Measurements from ENCODE around the gene TXNRD2.

Gene TXNRD2

DNA sequence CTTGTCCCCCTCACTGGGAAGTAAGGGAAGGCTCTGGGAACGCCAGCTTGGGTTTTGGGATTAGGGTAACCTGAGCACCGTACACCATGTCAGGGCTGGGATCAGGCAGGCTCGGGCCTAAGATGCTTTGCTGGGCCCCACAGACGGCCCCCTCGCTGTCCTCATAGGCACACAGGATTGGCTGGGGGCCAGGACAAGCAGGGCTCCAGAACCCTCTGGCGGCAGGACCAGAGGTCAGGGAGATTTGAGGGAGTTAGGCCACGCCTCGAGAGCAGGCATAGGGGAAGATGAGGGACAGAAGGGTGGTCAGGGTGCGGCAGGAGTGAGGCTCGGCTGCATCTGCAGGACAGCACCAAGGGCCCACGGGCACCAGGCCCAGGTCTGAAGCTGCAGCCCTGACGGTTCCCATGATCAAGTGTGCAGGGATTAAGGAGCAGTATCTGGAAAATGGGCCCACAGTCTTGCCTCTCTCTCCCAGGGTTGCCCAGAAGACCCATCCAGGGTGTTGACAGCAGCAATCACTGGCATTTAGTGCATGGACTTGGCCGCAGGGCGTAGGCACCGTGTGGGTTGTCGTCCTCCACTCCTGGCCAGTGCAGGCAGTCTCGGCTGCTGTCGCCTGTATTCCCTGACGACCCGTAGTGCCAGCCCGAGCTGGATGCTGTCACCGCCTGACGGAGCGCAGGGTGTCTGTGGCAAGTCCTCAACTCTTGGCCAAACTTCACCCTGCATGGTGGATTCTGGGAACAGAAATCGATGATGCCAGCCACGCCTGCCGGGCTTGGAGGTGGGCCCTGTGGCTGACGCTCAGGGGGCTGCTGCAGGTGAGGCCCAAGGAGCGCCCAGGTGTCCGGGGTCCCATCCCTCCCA is 71.2 kb downstream of the TXNRD2 start:
- peak overlapping the region; percentile 17 for H3K27ac Mint-ChIP-seq
- no peaks in the 10 kb centered on the region for H3K4me1 Mint-ChIP-seq
- H3K9me3 Mint-ChIP-seq, result no peaks in the 10 kb centered on the region
- ATAC-seq (no peak), DNase-seq (ENCODE audit: low spot score in 2 of 2) (no peak)
- no peak overlapping the region for H3K4me3 Mint-ChIP-seq
- H3K36me3 Mint-ChIP-seq, result no peaks in the 10 kb centered on the region

- H3K9me3 Mint-ChIP-seq, result no peaks in the 10 kb centered on the region
- no peaks in the 10 kb centered on the region for H3K4me1 Mint-ChIP-seq
- peak overlapping the region; percentile 17 for H3K27ac Mint-ChIP-seq
- ATAC-seq (no peak), DNase-seq (ENCODE audit: low spot score in 2 of 2) (no peak)
- no peak overlapping the region for H3K4me3 Mint-ChIP-seq
- no peaks in the 10 kb centered on the region for H3K36me3 Mint-ChIP-seq
These were observed 72.0 kb downstream of the TXNRD2 start for GRCh38 chr22:19869497-19870152.

DNA sequence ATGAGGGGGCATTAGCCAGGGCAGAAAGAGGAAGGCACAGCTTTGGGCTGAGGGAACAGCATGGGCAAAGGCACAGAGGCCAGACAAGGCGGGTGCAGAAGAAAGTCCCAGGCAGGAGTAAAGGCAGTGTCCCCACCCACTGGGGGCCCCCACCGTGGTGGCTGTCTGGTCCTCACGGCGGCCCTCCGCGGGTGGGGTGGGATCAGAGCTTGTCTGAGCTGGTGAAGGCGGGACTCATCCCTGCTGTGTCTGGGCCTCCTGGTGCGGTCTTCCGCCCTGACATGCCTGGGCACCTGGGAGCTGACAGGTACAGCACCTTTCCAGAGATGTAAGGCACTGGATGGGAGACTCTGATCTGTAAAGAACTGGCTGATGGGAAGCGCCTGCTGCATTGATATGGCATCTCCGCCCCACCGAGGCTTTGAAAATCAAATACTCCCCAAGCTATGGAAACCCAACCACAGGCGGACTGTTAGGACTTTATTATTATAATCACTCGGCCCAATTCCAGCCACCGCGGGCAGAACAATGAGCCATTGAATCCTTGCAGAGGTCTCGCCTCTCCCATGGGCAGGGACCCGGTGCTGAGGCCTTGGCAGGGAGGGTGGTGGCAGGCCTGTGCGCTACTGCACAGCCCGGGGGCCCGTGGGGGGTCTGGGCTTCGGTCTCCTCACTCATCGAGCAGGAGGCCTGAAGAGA is 72.7 kb downstream of the TXNRD2 start:
- ATAC-seq (no peak), DNase-seq (ENCODE audit: low spot score in 2 of 2) (no peak)
- no peak overlapping the region for H3K4me3 Mint-ChIP-seq
- H3K4me1 Mint-ChIP-seq, result no peaks in the 10 kb centered on the region
- H3K9me3 Mint-ChIP-seq, result no peaks in the 10 kb centered on the region
- H3K27ac Mint-ChIP-seq, result peak overlapping the region; percentile 35
- no peaks in the 10 kb centered on the region for H3K36me3 Mint-ChIP-seq

GRCh38 chr22:19868333-19868732 is 73.3 kb downstream of the TXNRD2 start:
- DNase-seq (ENCODE audit: low spot score in 2 of 2) (no peak), ATAC-seq (no peak)
- H3K27ac Mint-ChIP-seq, result peak overlapping the region; percentile 35
- H3K9me3 Mint-ChIP-seq, result no peaks in the 10 kb centered on the region
- H3K4me1 Mint-ChIP-seq, result no peaks in the 10 kb centered on the region
- no peaks in the 10 kb centered on the region for H3K36me3 Mint-ChIP-seq
- H3K4me3 Mint-ChIP-seq, result no peak overlapping the region

DNA sequence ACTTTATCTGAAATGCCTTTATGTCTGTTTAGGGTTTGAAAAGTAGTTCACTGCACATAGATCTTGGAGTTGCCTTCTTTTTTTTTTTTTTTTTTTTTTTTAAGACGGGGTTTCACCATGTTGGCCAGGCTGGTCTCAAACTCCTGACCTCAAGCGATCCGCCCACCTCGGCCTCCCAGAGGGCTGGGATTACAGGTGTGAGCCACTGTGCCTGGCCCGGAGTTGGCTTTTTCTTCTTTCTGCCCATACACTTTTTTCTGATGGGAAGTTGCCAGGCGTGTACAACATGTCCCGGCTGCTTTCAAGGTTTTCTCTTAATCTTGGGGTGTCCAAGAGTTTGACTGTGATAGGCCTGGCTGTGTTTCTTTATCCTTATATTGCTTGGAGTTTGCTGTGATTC is 74.0 kb downstream of the TXNRD2 start:
- no peak for DNase-seq (ENCODE audit: low spot score in 2 of 2)
- ATAC-seq, result no peak
- H3K4me1 Mint-ChIP-seq, result no peaks in the 10 kb centered on the region
- H3K4me3 Mint-ChIP-seq, result no peak overlapping the region
- H3K36me3 Mint-ChIP-seq, result no peaks in the 10 kb centered on the region
- H3K27ac Mint-ChIP-seq, result peak overlapping the region; percentile 35
- H3K9me3 Mint-ChIP-seq, result no peaks in the 10 kb centered on the region

DNA sequence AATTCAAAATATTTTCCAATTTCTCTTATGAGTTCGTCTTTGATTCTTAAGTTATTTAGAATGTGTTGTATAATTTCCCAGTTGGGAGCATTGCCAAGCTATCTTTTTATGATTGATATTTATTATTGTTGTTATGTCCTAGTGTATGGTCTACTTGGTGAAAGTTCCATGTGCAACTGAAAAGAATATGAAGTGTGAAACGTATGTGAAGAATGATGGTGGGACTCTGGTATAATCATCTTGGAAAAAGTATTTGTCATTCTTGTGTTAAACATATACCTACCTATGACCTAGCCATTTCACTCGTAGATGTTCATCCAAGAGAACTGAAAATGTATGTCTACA is 75.0 kb downstream of the TXNRD2 start:
- no peaks in the 10 kb centered on the region for H3K36me3 Mint-ChIP-seq
- no peaks in the 10 kb centered on the region for H3K9me3 Mint-ChIP-seq
- H3K4me3 Mint-ChIP-seq, result no peak overlapping the region
- no peak for DNase-seq (ENCODE audit: low spot score in 2 of 2)
- H3K27ac Mint-ChIP-seq, result no peak overlapping the region
- ATAC-seq, result no peak
- H3K4me1 Mint-ChIP-seq, result no peaks in the 10 kb centered on the region

DNA sequence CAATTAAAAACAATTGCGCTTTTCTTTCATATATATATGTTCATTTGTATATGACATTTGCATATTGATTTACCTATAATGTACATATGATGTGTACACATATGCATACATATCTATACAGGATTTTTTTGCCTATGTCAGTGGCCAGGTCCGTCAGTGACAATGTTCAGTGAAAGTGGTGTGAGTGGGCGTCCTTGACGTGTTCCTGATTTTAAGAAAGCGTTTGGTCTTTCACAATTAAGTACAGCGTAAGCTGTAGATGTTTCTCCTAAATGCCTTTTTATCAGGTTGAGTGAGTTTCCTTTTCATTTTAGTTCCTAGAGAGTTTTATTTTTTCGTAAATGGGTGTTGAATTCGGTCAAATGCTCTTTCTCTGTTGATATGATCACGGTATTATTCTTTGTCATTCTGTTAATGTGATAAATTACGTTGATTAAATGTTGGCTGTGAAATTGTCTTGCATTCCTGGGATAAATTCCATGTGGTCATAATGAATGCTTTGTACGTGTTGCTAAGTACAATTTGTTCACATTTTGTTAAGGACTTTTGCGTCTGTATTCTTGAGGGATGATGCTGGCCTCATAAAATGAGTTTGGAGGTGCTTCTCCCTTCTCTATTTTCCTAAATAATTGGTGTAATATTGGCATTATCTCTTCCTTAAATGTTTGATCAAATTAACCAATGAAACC is 76.3 kb downstream of the TXNRD2 start:
- ATAC-seq (no peak), DNase-seq (ENCODE audit: low spot score in 2 of 2) (no peak)
- Mint-ChIP-seq H3K9me3 (no peaks in the 10 kb centered on the region), H3K27ac (no peak overlapping the region), H3K4me1 (no peaks in the 10 kb centered on the region), H3K4me3 (no peak overlapping the region), H3K36me3 (no peaks in the 10 kb centered on the region)

GRCh38 chr22:19864538-19865106 is 77.0 kb downstream of the TXNRD2 start:
- Mint-ChIP-seq H3K36me3 (no peaks in the 10 kb centered on the region), H3K27ac (no peak overlapping the region), H3K4me1 (no peaks in the 10 kb centered on the region), H3K9me3 (no peaks in the 10 kb centered on the region), H3K4me3 (no peak overlapping the region)
- DNase-seq (ENCODE audit: low spot score in 2 of 2) (no peak), ATAC-seq (no peak)

GRCh38 chr22:19863571-19863970 is 78.0 kb downstream of the TXNRD2 start:
- H3K9me3 Mint-ChIP-seq, result no peaks in the 10 kb centered on the region
- H3K27ac Mint-ChIP-seq, result peak overlapping the region; percentile 33
- H3K36me3 Mint-ChIP-seq, result no peaks in the 10 kb centered on the region
- no peak for ATAC-seq
- no peak overlapping the region for H3K4me3 Mint-ChIP-seq
- H3K4me1 Mint-ChIP-seq, result no peaks in the 10 kb centered on the region
- DNase-seq (ENCODE audit: low spot score in 2 of 2), result no peak

DNA sequence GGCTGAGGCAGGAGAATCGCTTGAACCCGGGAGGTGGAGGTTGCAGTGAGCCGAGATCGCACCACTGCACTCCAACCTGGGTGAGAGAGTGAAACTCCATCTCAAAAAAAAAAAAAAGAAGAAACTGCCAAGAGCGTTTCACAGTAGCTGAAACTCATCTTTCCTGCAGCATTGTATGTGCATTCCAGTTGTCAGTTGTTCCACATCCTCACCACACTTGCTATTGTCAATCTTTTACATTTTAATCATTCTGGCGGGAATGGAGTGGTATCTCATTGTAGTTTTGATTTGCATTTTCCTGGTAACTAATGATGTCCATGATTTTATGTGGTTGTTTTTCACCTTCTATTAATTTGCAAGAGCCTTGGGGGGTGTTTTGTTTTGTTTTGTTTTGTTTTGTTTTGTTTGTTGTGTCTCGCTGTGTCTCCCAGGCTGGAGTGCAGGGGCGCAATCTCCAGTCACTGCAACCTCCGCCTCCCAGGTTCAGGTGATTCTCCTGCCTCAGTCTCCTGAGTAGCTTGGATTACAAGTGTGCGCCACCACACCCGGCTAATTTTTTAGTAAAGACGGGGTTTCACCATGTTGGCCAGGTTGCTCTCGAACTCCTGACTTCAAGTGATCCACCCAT is 78.9 kb downstream of the TXNRD2 start:
- H3K27ac Mint-ChIP-seq, result peak overlapping the region; percentile 33
- H3K4me3 Mint-ChIP-seq, result no peak overlapping the region
- H3K4me1 Mint-ChIP-seq, result peaks cover 3% of the 10 kb centered on the region
- DNase-seq (ENCODE audit: low spot score in 2 of 2) (no peak), ATAC-seq (no peak)
- no peaks in the 10 kb centered on the region for H3K9me3 Mint-ChIP-seq
- H3K36me3 Mint-ChIP-seq, result no peaks in the 10 kb centered on the region

DNA sequence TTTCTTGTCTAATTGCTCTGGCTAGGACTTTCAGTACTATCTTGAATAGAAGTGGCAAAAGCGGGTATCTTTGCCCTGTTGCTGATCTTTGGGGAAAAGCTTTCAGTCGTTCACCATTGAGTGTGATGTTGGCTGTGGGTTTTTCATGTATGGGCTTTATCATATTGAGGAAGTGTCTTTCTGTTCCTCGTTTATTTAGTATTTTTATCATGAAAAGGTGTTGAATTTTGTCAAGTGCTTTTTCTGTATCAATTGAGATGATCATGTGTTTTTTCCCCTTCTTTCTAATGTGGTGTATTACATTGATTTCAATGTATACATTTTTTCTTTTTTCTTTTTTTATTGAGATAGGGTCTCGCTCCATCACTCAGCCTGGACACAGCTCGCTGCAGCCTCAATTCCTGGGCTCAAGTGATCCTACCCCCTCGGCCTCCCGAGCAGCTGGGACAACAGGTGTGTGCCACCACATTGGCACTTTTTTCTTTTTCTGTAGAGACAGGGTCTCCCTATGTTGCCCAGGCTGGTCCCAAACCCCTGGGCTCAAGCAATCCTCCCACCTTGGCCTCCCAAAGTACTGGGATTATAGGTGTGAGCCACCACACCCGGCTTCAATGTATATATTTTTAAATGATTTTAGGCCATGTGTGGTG is 81.6 kb downstream of the TXNRD2 start:
- no peak overlapping the region for H3K4me3 Mint-ChIP-seq
- DNase-seq (ENCODE audit: low spot score in 2 of 2) (no peak), ATAC-seq (no peak)
- peaks cover 4% of the 10 kb centered on the region for H3K36me3 Mint-ChIP-seq
- H3K4me1 Mint-ChIP-seq, result peaks cover 12% of the 10 kb centered on the region
- no peaks in the 10 kb centered on the region for H3K9me3 Mint-ChIP-seq
- H3K27ac Mint-ChIP-seq, result no peak overlapping the region

GRCh38 chr22:19857382-19857781 is 84.2 kb downstream of the TXNRD2 start:
- peaks cover 31% of the 10 kb centered on the region for H3K4me1 Mint-ChIP-seq
- H3K4me3 Mint-ChIP-seq, result no peak overlapping the region

DNA sequence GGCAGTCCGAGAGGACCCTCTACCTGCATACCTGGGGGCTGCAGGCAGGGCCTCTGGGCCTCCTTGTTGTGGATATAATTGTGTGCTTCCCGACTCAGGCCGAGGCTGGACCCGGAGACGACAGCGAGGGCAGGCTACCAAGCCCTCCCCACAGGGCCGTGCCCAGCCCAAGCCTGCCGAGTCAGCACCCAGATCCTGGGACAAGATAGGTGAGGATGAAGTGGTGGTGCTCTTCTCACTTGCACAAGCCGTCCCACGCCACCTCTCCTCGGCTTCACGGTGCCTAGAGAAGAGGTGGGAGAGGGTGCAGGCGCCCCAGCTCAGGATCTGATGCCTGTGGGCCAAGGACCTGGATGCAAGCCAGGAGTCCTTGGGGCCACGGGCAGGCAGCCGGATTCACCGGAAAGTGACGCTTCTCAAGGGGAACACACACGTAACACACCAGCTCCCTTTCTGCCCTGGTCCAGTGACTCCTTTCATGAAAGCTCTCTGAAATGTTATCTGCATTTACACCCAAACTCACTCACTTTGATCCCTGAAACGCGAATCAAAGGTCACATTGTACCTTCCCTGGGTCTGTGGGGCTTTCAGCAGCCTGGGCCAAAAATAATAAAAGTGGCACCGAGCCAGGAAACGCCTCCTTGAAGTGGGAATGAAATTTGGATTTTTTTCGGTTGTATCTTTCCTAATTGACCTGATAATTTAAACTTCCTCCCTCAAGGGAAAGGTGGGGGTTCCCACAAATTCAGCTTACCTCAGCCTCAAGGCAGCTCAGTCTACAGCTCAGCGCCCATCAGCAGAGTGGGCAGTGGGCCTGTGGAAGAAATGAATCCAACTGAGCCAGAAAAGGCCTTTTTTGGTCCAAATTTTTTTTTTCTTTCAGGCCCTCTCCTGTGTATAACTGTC is 85.9 kb downstream of the TXNRD2 start:
- H3K36me3 Mint-ChIP-seq, result peaks cover 19% of the 10 kb centered on the region
- ATAC-seq (peak; percentile 57), DNase-seq (ENCODE audit: low spot score in 2 of 2) (peak; percentile 39 to 86)
- H3K9me3 Mint-ChIP-seq, result no peaks in the 10 kb centered on the region
- peak overlapping the region; percentile 98 for H3K4me3 Mint-ChIP-seq
- peak overlapping the region; percentile 96 for H3K27ac Mint-ChIP-seq
- peaks cover 39% of the 10 kb centered on the region for H3K4me1 Mint-ChIP-seq

More at GRCh38 chr22:19857382-19857781, 84.2 kb downstream of the TXNRD2 start:
- Mint-ChIP-seq H3K9me3 (no peaks in the 10 kb centered on the region), H3K27ac (peak overlapping the region; percentile 43), H3K36me3 (peaks cover 11% of the 10 kb centered on the region)
- peak in 1 of 2 donors; percentile 12 for DNase-seq (ENCODE audit: low spot score in 2 of 2)
- no peak for ATAC-seq
